Activated CD8-positive, alpha-beta memory T cell treated with anti-CD3 and anti-CD28 coated beads for 1 hour (primary cell): Measurements from ENCODE around the gene UGDH.
"Not testable (repeated sequence)": the region's sequence is repeated elsewhere in the genome, so short reads cannot be mapped to it uniquely, and the experiment has no call there.

Experiments used
- DNase-seq, 2 donors: peaks; one replicate each; pipeline ENCODE4 v3.0.0-alpha.2; 2020; ENCODE audit warnings: low read depth in 1 of 2; ENCODE audit errors: extremely low read depth in 1 of 2

The UGDH gene

GRCh38 chr4:39527296-39528060 is at the start of gene UGDH:
UGDH (minus strand) TSS chr4:39527439; CDS start chr4:39521512, 5,927 bp downstream.
- peak; percentile 70 to 81 for DNase-seq

GRCh38 chr4:39574946-39575345 is 47.7 kb upstream of the UGDH start:
- no peak for DNase-seq

GRCh38 chr4:39571504-39571903 is 44.3 kb upstream of the UGDH start:
- DNase-seq = no peak

GRCh38 chr4:39571054-39571453 is 43.8 kb upstream of the UGDH start:
- DNase-seq = no peak

GRCh38 chr4:39569209-39569608 is 42.0 kb upstream of the UGDH start:
- DNase-seq = no peak

- no peak for DNase-seq
These were observed 41.6 kb upstream of the UGDH start for GRCh38 chr4:39568805-39569204.

- DNase-seq = no peak
These were observed 38.8 kb upstream of the UGDH start for GRCh38 chr4:39565878-39566600.

- DNase-seq = no peak
These were observed 36.2 kb upstream of the UGDH start for GRCh38 chr4:39563346-39563847.

- no peak for DNase-seq
These were observed 35.6 kb upstream of the UGDH start for GRCh38 chr4:39562792-39563191.

GRCh38 chr4:39559626-39560025 is 32.4 kb upstream of the UGDH start:
- DNase-seq = no peak

GRCh38 chr4:39555472-39555871 is 28.2 kb upstream of the UGDH start:
- DNase-seq = no peak

- DNase-seq = no peak
These were observed 21.3 kb upstream of the UGDH start for GRCh38 chr4:39548425-39549067.

- no peak for DNase-seq
These were observed 17.5 kb upstream of the UGDH start for GRCh38 chr4:39544580-39545315.

GRCh38 chr4:39544080-39544479 is 16.8 kb upstream of the UGDH start:
- not testable (repeated sequence) for DNase-seq

GRCh38 chr4:39543034-39543433 is 15.8 kb upstream of the UGDH start:
- no peak for DNase-seq

- no peak for DNase-seq
These were observed 15.4 kb upstream of the UGDH start for GRCh38 chr4:39542611-39543012.

- no peak for DNase-seq
These were observed 14.9 kb upstream of the UGDH start for GRCh38 chr4:39541987-39542610.

GRCh38 chr4:39539089-39539611 is 11.9 kb upstream of the UGDH start:
- DNase-seq = no peak

- no peak for DNase-seq
These were observed 6.3 kb upstream of the UGDH start for GRCh38 chr4:39533541-39533940.

- DNase-seq = not testable (repeated sequence)
These were observed 5.0 kb upstream of the UGDH start for GRCh38 chr4:39532237-39532636.
